ENCODE measurements around the gene ARFIP1. TPM values are rescaled to one million over a fixed set of nuclear protein-coding genes. Genes with fewer than 3 reads are reported as not detected.

Gene ARFIP1
- polyA plus RNA-seq, 3 donors: 11.7 to 28.4 (median 27.2) TPM

DNA sequence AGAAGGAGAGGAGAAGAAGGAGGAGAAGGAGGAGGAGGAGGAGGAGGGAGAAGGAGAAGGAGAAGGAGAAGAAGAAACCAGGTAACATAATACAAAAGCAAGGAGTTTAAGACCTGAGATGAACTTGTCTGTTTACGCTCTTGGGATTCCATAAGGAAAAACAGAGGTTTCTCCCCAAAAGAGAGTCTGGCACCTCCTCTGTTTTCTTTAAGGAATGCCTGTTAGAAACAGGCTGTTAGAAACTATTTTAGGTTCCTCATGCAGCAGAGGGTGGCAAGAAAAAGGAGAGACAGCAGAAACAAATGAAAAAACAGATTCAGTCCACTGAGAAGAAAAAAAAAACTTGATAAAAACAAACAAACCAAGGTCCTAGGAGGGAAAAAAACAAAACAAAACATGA is 146.1 kb downstream of the ARFIP1 start:
- Histone ChIP-seq H3K9me3 (replicated peaks in 1 of 2; ENCODE audit: control insufficient read depth in 1 of 2, insufficient read depth in 1 of 2, low read length in 2 of 2) (no peaks in the 10 kb centered on the region), H3K79me2 (ENCODE audit: insufficient read depth, low read length) (no peaks in the 10 kb centered on the region), H3K4me3 (replicated peaks in 1 of 3; ENCODE audit: low read depth in 2 of 3, low read length in 3 of 3) (no peak overlapping the region), H2AFZ (ENCODE audit: insufficient read depth, low read depth, low read length, poor library complexity, severe bottlenecking) (no peak overlapping the region), H3K9ac (ENCODE audit: insufficient read depth, low read length, poor library complexity, severe bottlenecking) (no peak overlapping the region), H4K20me1 (ENCODE audit: insufficient read depth, low read length) (no peaks in the 10 kb centered on the region), H3K4me2 (replicated peaks; ENCODE audit: extremely low read depth, low read length, poor library complexity, severe bottlenecking) (no peak overlapping the region), H3K4me1 (ENCODE audit: control insufficient read depth in 1 of 2, insufficient read depth in 2 of 2, low read length in 2 of 2) (peaks cover 16 to 19% of the 10 kb centered on the region in 2 donors), H3K27ac (ENCODE audit: low read depth in 1 of 2, low read length in 2 of 2) (no peak overlapping the region), H3K36me3 (replicated peaks in 1 of 2; ENCODE audit: control insufficient read depth in 1 of 2, insufficient read depth in 2 of 2, low read length in 2 of 2) (no peaks in the 10 kb centered on the region), H3K27me3 (ENCODE audit: control insufficient read depth in 2 of 2, insufficient read depth in 2 of 2, low read length in 2 of 2) (no peaks in the 10 kb centered on the region)
- Mint-ChIP-seq H3K9me3 (peaks cover 5 to 15% (median 9%) of the 10 kb centered on the region in 7 donors), H3K4me3 (no peak overlapping the region), H3K27ac (no peak overlapping the region), H3K4me1 (peaks cover 25% of the 10 kb centered on the region), H3K36me3 (peaks cover 3 to 6% of the 10 kb centered on the region in 2 donors), H3K27me3 (ENCODE audit: low read depth in 3 of 3) (peaks cover 0 to 2% (median 0%) of the 10 kb centered on the region in 3 donors)
- intact Hi-C loops (cut with micrococcal nuclease): no loop called here
- WGBS (ENCODE audit: insufficient coverage): no CpG with 5 or more reads among the region's 1 CpG
- TF ChIP-seq, protein P1, sequence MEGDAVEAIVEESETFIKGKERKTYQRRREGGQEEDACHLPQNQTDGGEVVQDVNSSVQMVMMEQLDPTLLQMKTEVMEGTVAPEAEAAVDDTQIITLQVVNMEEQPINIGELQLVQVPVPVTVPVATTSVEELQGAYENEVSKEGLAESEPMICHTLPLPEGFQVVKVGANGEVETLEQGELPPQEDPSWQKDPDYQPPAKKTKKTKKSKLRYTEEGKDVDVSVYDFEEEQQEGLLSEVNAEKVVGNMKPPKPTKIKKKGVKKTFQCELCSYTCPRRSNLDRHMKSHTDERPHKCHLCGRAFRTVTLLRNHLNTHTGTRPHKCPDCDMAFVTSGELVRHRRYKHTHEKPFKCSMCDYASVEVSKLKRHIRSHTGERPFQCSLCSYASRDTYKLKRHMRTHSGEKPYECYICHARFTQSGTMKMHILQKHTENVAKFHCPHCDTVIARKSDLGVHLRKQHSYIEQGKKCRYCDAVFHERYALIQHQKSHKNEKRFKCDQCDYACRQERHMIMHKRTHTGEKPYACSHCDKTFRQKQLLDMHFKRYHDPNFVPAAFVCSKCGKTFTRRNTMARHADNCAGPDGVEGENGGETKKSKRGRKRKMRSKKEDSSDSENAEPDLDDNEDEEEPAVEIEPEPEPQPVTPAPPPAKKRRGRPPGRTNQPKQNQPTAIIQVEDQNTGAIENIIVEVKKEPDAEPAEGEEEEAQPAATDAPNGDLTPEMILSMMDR (IDR thresholded peaks at IDR 0.05): no peak
- DNase-seq: no peak

DNA sequence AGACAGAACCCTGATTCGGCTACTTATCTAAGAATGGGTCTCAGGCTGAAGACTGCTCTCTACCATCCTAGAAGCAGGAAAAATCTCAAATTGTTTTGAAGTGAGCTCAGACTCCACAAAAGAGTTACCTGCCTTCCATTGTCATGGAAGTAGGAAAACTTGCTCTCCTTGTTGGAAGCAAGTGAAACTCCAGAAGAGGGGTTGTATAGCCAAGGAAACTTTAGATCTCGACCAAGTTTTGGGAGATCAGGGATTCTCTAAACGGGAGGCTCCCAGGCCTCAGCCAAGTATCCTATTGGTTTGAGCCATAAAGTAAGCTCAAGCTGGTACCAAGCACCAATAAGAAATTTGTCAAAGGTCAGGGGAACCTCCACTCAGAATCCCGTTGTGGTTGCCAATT is 147.2 kb downstream of the ARFIP1 start:
- intact Hi-C loops (cut with micrococcal nuclease): no loop called here
- no peak overlapping the region for H3K9ac ChIP-seq (ENCODE audit: insufficient read depth, low read length, poor library complexity, severe bottlenecking)
- Mint-ChIP-seq H3K36me3 (peaks cover 0 to 3% of the 10 kb centered on the region in 2 donors), H3K27me3 (ENCODE audit: low read depth in 3 of 3) (peaks cover 0 to 6% (median 0%) of the 10 kb centered on the region in 3 donors), H3K4me3 (no peak overlapping the region), H3K27ac (no peak overlapping the region), H3K4me1 (peaks cover 25% of the 10 kb centered on the region), H3K9me3 (peaks cover under 1 to 8% (median 3%) of the 10 kb centered on the region in 7 donors)
- TF ChIP-seq, protein P1 (IDR thresholded peaks at IDR 0.05): no peak
- peaks cover 16 to 19% of the 10 kb centered on the region in 2 donors for H3K4me1 ChIP-seq (ENCODE audit: control insufficient read depth in 1 of 2, insufficient read depth in 2 of 2, low read length in 2 of 2)
- no peak overlapping the region for H3K27ac ChIP-seq (ENCODE audit: low read depth in 1 of 2, low read length in 2 of 2)
- no peaks in the 10 kb centered on the region for H3K27me3 ChIP-seq (ENCODE audit: control insufficient read depth in 2 of 2, insufficient read depth in 2 of 2, low read length in 2 of 2)
- no peak overlapping the region for H3K4me2 ChIP-seq (replicated peaks; ENCODE audit: extremely low read depth, low read length, poor library complexity, severe bottlenecking)
- H3K36me3 ChIP-seq (replicated peaks in 1 of 2; ENCODE audit: control insufficient read depth in 1 of 2, insufficient read depth in 2 of 2, low read length in 2 of 2): no peaks in the 10 kb centered on the region
- no peak for DNase-seq
- no peaks in the 10 kb centered on the region for H3K9me3 ChIP-seq (replicated peaks in 1 of 2; ENCODE audit: control insufficient read depth in 1 of 2, insufficient read depth in 1 of 2, low read length in 2 of 2)
- H3K79me2 ChIP-seq (ENCODE audit: insufficient read depth, low read length): no peaks in the 10 kb centered on the region
- H3K4me3 ChIP-seq (replicated peaks in 1 of 3; ENCODE audit: low read depth in 2 of 3, low read length in 3 of 3): no peak overlapping the region
- no peaks in the 10 kb centered on the region for H4K20me1 ChIP-seq (ENCODE audit: insufficient read depth, low read length)
- WGBS (ENCODE audit: insufficient coverage): 97% methylated on average over 3 of the region's 4 CpGs
- H2AFZ ChIP-seq (ENCODE audit: insufficient read depth, low read depth, low read length, poor library complexity, severe bottlenecking): no peak overlapping the region
